H9 (cell line): Measurements from ENCODE around the gene SLC12A3. TPM values are rescaled to one million over a fixed set of nuclear protein-coding genes. Genes with fewer than 3 reads are reported as not detected.

Experiments used
- DNase-seq: peaks from one replicate; pipeline ENCODE4 v3.0.0-alpha.2; 2017
- H2AFZ ChIP-seq: one replicate; pipeline ENCODE4 v1.6.1; 2013; ENCODE audit warnings: mild to moderate bottlenecking, low read length, control low read depth, moderate library complexity
- H2AK5ac ChIP-seq: 2 replicates; pipeline ENCODE4 v1.6.1; 2013; ENCODE audit warnings: low read length, control low read depth, mixed read lengths; ENCODE audit not compliant: insufficient read length
- H2BK120ac ChIP-seq: one replicate; pipeline ENCODE4 v1.6.1; 2013; ENCODE audit warnings: low read depth, mild to moderate bottlenecking, low read length, control low read depth, inconsistent platforms; ENCODE audit not compliant: poor library complexity, severe bottlenecking
- H2BK12ac ChIP-seq: 2 replicates; pipeline ENCODE4 v1.6.1; 2013; ENCODE audit warnings: low read length, control low read depth, mixed read lengths, low read depth; ENCODE audit not compliant: insufficient read length
- H2BK15ac ChIP-seq: 2 replicates; pipeline ENCODE4 v1.6.1; 2013; ENCODE audit warnings: low read depth, low read length, control low read depth
- H2BK20ac ChIP-seq: one replicate; pipeline ENCODE4 v1.6.1; 2013; ENCODE audit warnings: low read depth, mild to moderate bottlenecking, low read length, control low read depth, inconsistent platforms; ENCODE audit not compliant: poor library complexity, severe bottlenecking
- H2BK5ac ChIP-seq: 2 replicates; pipeline ENCODE4 v1.6.1; 2013; ENCODE audit warnings: low read length, control low read depth, mixed read lengths; ENCODE audit not compliant: insufficient read length
- H3K14ac ChIP-seq: 2 replicates; pipeline ENCODE4 v1.6.1; 2013; ENCODE audit warnings: low read length, control low read depth; ENCODE audit not compliant: insufficient read depth
- H3K18ac ChIP-seq: 2 replicates; pipeline ENCODE4 v1.6.1; 2013; ENCODE audit warnings: low read depth, mild to moderate bottlenecking, mixed read lengths, low read length, control low read depth; ENCODE audit not compliant: insufficient read length
- H3K23ac ChIP-seq: 2 replicates; pipeline ENCODE4 v1.6.1; 2013; ENCODE audit warnings: low read length, control low read depth, mixed read lengths, low read depth; ENCODE audit not compliant: insufficient read length
- H3K23me2 ChIP-seq: 2 replicates; pipeline ENCODE4 v1.6.1; 2013; ENCODE audit warnings: low read depth, mild to moderate bottlenecking, mixed read lengths, low read length, control low read depth; ENCODE audit not compliant: insufficient read length, poor library complexity, severe bottlenecking
- H3K27ac ChIP-seq: 2 replicates; pipeline ENCODE4 v1.5.1; 2013; ENCODE audit warnings: low read length, control low read depth, mixed read lengths, low read depth; ENCODE audit not compliant: insufficient read length
- H3K27me3 ChIP-seq: 2 replicates; pipeline ENCODE4 v1.6.1; 2013; ENCODE audit warnings: low read length, control low read depth, inconsistent platforms; ENCODE audit not compliant: insufficient read depth
- H3K4ac ChIP-seq: 2 replicates; pipeline ENCODE4 v1.6.1; 2013; ENCODE audit warnings: low read depth, mild to moderate bottlenecking, control low read depth, inconsistent platforms, low read length, moderate library complexity
- H3K4me1 ChIP-seq: 2 replicates; pipeline ENCODE4 v1.6.1; 2013; ENCODE audit warnings: low read length, control low read depth, inconsistent platforms; ENCODE audit not compliant: insufficient read depth
- H3K4me2 ChIP-seq: 2 replicates; pipeline ENCODE4 v1.6.1; 2013; ENCODE audit warnings: low read length, control low read depth, mixed read lengths; ENCODE audit not compliant: insufficient read length, insufficient read depth
- H3K56ac ChIP-seq: 2 replicates; pipeline ENCODE4 v1.6.1; 2013; ENCODE audit warnings: low read depth, mild to moderate bottlenecking, mixed read lengths, low read length, control low read depth; ENCODE audit not compliant: insufficient read length
- H3K79me1 ChIP-seq: 2 replicates; pipeline ENCODE4 v1.6.1; 2013; ENCODE audit warnings: low read depth, mild to moderate bottlenecking, moderate library complexity, low read length, control low read depth, inconsistent platforms; ENCODE audit not compliant: insufficient read depth, poor library complexity, severe bottlenecking
- H3K79me2 ChIP-seq: 2 replicates; pipeline ENCODE4 v1.6.1; 2013; ENCODE audit warnings: low read length, control low read depth, inconsistent platforms; ENCODE audit not compliant: insufficient read depth
- H3K9ac ChIP-seq: 2 replicates; pipeline ENCODE4 v1.6.1; 2013; ENCODE audit warnings: low read length, control low read depth, mixed read lengths; ENCODE audit not compliant: insufficient read length; ENCODE audit errors: extremely low read depth
- H3K9me3 ChIP-seq: one replicate; pipeline ENCODE4 v1.6.1; 2013; ENCODE audit warnings: low read depth, low read length, inconsistent platforms; ENCODE audit not compliant: control insufficient read depth
- H3T11ph ChIP-seq: one replicate; pipeline ENCODE4 v1.6.1; 2013; ENCODE audit warnings: mild to moderate bottlenecking, low read length, control low read depth, inconsistent platforms
- H4K20me1 ChIP-seq: one replicate; pipeline ENCODE4 v1.6.1; 2013; ENCODE audit not compliant: control insufficient read depth, insufficient read length, insufficient read depth
- H4K5ac ChIP-seq: 2 replicates; pipeline ENCODE4 v1.6.1; 2013; ENCODE audit warnings: low read depth, mild to moderate bottlenecking, mixed read lengths, low read length, control low read depth; ENCODE audit not compliant: insufficient read length
- H4K8ac ChIP-seq: replicated peaks from 2 replicates; pipeline ENCODE4 v1.6.1; 2013; ENCODE audit warnings: low read length, control low read depth, mixed read lengths, low read depth; ENCODE audit not compliant: insufficient read length
- H4K91ac ChIP-seq: 2 replicates; pipeline ENCODE4 v1.6.1; 2013; ENCODE audit warnings: low read depth, mild to moderate bottlenecking, moderate library complexity, mixed read lengths, low read length, control low read depth; ENCODE audit not compliant: insufficient read length
- H3K27ac Mint-ChIP-seq, 3 experiments: 2 replicates in 2 of 3; 3 replicates in 1 of 3; pipeline ENCODE4 v1.8.0; 2020 to 2021; ENCODE audit warnings: mixed read lengths in 3 of 3, mild to moderate bottlenecking in 1 of 3, moderate library complexity in 1 of 3
- H3K27me3 Mint-ChIP-seq: 2 replicates; pipeline ENCODE4 v1.8.0; 2021; ENCODE audit warnings: low read depth, mild to moderate bottlenecking, moderate library complexity, mixed read lengths
- H3K36me3 Mint-ChIP-seq, 3 experiments: 2 replicates in 2 of 3; 3 replicates in 1 of 3; pipeline ENCODE4 v1.8.0; 2020 to 2021; ENCODE audit warnings: low read depth in 3 of 3, mixed read lengths in 3 of 3; ENCODE audit not compliant: insufficient read depth in 1 of 3
- H3K4me1 Mint-ChIP-seq, 2 experiments: 2 replicates each; pipeline ENCODE4 v1.8.0; 2020; ENCODE audit warnings: mixed read lengths in 2 of 2
- H3K4me3 Mint-ChIP-seq, 2 experiments: 2 replicates in 1 of 2; 3 replicates in 1 of 2; pipeline ENCODE4 v1.8.0; 2020 to 2021; ENCODE audit warnings: mild to moderate bottlenecking in 2 of 2, mixed read lengths in 2 of 2, moderate library complexity in 1 of 2
- H3K9me3 Mint-ChIP-seq, 2 experiments: 2 replicates in 1 of 2; 3 replicates in 1 of 2; pipeline ENCODE4 v1.8.0; 2020; ENCODE audit warnings: mild to moderate bottlenecking in 2 of 2, mixed read lengths in 2 of 2, moderate library complexity in 1 of 2
- CTCF ChIP-seq: fragments of 200-600 bp; sonication (generic); conservative IDR thresholded peaks from 3 replicates; pipeline ENCODE4 v1.8.0; 2021; ENCODE audit warnings: antibody characterized with exemption, mild to moderate bottlenecking
- WGBS: extraction: QIAGEN DNeasy Blood & Tissue Kit; methylation state at CpG from one replicate; pipeline ENCODE4 v1.1.7; 2013; ENCODE audit warnings: missing lambda C conversion rate, low lambda C conversion rate, mixed read lengths; ENCODE audit not compliant: insufficient read length; ENCODE audit errors: extremely low coverage; 5-methylcytosine and 5-hydroxymethylcytosine counted together
- total RNA-seq: library from RNA; stranded (reverse); gene quantifications from 2 replicates; pipeline ENCODE4 v1.2.1, GENCODE V29; 2021

Gene SLC12A3
- total RNA-seq, 1 experiment from 2014 or later, result not detected

GRCh38 chr16:56886296-56886695 is 21.3 kb downstream of the SLC12A3 start:
- no peak for DNase-seq
- H3K4me1 ChIP-seq, result no peaks in the 10 kb centered on the region
- no peak overlapping the region for H2BK120ac ChIP-seq
- no peak overlapping the region; the same call in 1 of the 2 replicates for H3K14ac ChIP-seq
- H3K9me3 Mint-ChIP-seq, result peaks cover 20 to 23% of the 10 kb centered on the region in 2 experiments
- H2BK12ac ChIP-seq, result no peak overlapping the region
- H3K9me3 ChIP-seq, result peaks cover 11% of the 10 kb centered on the region
- H3K9ac ChIP-seq, result no peak overlapping the region
- no peaks in the 10 kb centered on the region for H3K4me1 Mint-ChIP-seq
- no peak overlapping the region for H2AFZ ChIP-seq
- H3K4me2 ChIP-seq, result no peak overlapping the region
- H3K56ac ChIP-seq, result no peak overlapping the region
- no peaks in the 10 kb centered on the region for H3K79me2 ChIP-seq
- no peak overlapping the region for H4K5ac ChIP-seq
- WGBS, result no CpG with 5 or more reads among the region's 12 CpGs
- TF ChIP-seq CTCF, result no peak
- peaks cover 6% of the 10 kb centered on the region for H3K27me3 Mint-ChIP-seq
- peaks cover 10 to 15% (median 14%) of the 10 kb centered on the region in 3 experiments for H3K36me3 Mint-ChIP-seq
- H3T11ph ChIP-seq, result no peak overlapping the region
- no peak overlapping the region for H3K4me3 Mint-ChIP-seq
- H3K23ac ChIP-seq, result no peak overlapping the region
- H2BK5ac ChIP-seq, result no peak overlapping the region
- no peak overlapping the region for H2BK20ac ChIP-seq
- no peaks in the 10 kb centered on the region for H3K23me2 ChIP-seq
- no peak overlapping the region for H2AK5ac ChIP-seq
- no peak overlapping the region for H3K4ac ChIP-seq
- H3K27ac ChIP-seq, result no peak overlapping the region
- no peak overlapping the region for H4K8ac ChIP-seq
- no peak overlapping the region for H4K91ac ChIP-seq
- H3K27me3 ChIP-seq, result no peaks in the 10 kb centered on the region
- no peak overlapping the region for H3K27ac Mint-ChIP-seq
- H4K20me1 ChIP-seq, result no peaks in the 10 kb centered on the region
- no peak overlapping the region for H3K18ac ChIP-seq
- H2BK15ac ChIP-seq, result no peak overlapping the region
- no peaks in the 10 kb centered on the region for H3K79me1 ChIP-seq
